ENCODE data around the gene CHMP2A.
"Not testable (repeated sequence)": the region's sequence is repeated elsewhere in the genome, so short reads cannot be mapped to it uniquely, and the experiment has no call there.

The CHMP2A gene

GRCh38 chr19:58511353-58512208, 43.3 kb downstream of the CHMP2A start, which contains the start of gene SLC27A5:
SLC27A5 (minus strand) TSS chr19:58511992; CDS start chr19:58511955, 37 bp downstream.
- DNase-seq (ENCODE audit: low read depth in 2 of 2), result no peak

DNA sequence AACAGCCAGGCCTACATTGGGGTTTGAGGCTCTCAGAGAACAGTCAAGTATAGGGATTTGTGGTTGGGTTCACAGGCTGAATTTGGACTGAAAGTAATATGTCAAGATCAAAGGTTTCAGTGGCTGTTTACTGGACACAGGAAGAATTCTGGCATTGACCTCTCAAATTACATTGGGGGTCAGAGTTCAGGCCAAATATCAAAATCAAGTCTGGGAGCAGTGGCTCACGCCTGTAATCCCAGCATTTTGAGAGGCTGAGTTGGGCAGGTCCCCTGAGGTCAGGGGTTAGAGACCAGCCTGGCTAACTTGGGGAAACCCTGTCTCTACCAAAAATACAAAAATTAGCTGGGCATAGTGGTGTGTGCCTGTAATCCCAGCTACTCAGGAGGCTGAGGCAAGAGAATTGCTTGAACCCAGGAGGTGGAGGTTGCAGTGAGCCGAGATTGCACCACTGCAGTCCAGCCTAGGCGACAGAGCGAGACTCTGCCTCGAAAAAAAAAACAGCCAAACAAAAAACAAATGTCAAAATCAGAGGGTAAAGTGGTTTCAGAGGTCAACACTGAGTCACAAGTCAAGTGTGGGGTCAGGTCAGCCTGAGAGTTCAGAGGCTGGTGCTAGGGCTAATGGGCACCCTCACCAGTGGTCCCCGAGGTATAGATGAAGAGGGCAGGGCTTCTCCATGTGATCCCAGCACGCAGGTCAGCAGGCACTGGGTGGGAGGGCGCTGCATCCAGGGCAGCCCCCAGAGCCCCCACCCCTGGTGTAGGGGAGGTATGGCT, 44.6 kb downstream of the CHMP2A start:
- no peak for DNase-seq (ENCODE audit: low read depth in 2 of 2)

- no peak for DNase-seq (ENCODE audit: low read depth in 2 of 2)
Measured at GRCh38 chr19:58509731-58510083, 45.2 kb downstream of the CHMP2A start.

DNA sequence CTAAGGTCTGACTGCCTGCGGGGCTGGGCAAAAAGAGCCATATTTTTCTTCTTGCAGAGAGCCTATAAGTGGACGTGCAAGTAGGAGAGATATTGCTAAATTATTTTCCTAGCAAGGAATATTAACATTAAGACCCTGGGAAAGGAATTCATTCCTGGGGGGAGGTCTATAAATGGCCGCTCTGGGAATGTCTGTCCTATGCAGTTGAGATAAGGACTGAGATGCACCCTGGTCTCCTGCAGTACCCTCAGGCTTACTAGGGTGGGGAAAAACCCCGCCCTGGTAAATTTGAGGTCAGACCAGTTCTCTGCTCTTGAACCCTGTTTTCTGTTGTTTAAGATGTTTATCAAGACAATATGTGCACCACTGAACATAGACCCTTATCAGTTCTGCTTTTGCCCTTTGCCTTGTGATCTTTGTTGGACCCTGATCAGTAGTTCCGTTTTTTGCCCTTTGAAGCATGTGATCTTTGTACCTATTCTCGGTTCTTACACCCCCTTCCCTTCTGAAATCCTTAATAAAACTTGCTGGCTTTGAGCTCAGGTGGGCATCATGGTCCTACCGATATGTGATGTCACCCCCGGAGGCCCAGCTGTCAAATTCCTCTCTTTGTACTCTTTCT, 47.2 kb downstream of the CHMP2A start:
- DNase-seq (ENCODE audit: low read depth in 2 of 2), result not testable (repeated sequence)

Data from stimulated activated CD8-positive, alpha-beta memory T cell treated with anti-CD3 and anti-CD28 coated beads, Interleukin-7, amount 100 ng/mL, for 4 hours (primary cell).